Measurements from ENCODE around the gene ATP4B. TPM values are rescaled to one million over a fixed set of nuclear protein-coding genes. Genes with fewer than 3 reads are reported as not detected.

Gene ATP4B
- total and polyA plus RNA-seq, 5 donors from 2014 or later = not detected

- H3K27ac Mint-ChIP-seq = peak overlapping the region; percentile 28 to 78 (median 37)
- H3K4me1 Mint-ChIP-seq = peaks cover 0 to 4% (median 0%) of the 10 kb centered on the region in 4 donors
- Histone ChIP-seq H3K36me3 (ENCODE audit: control insufficient read depth, insufficient read depth, low read length) (no peaks in the 10 kb centered on the region), H3K9me3 (ENCODE audit: control insufficient read depth in 2 of 2, low read length in 2 of 2) (no peaks in the 10 kb centered on the region), H3K27ac (ENCODE audit: insufficient read depth, low read length, poor library complexity, severe bottlenecking) (no peak overlapping the region), H3K27me3 (ENCODE audit: control insufficient read depth, insufficient read depth, low read length) (no peaks in the 10 kb centered on the region), H3K4me3 (ENCODE audit: low read depth, low read length) (no peak overlapping the region), H3K4me1 (ENCODE audit: control insufficient read depth, insufficient read depth, low read length, poor library complexity, severe bottlenecking) (no peaks in the 10 kb centered on the region)
- peaks cover 0 to 2% (median 0%) of the 10 kb centered on the region in 7 donors for H3K9me3 Mint-ChIP-seq
- no peak for ATAC-seq (ENCODE audit: low read depth in 2 of 2)
- H3K27me3 Mint-ChIP-seq = no peaks in the 10 kb centered on the region
- no peak overlapping the region for H3K4me3 Mint-ChIP-seq
- H3K36me3 Mint-ChIP-seq = peaks cover 13% of the 10 kb centered on the region
- no peak for DNase-seq
Measured at GRCh38 chr13:113618455-113618854, 39.5 kb downstream of the ATP4B start.

GRCh38 chr13:113617961-113618360 lies 40.0 kb downstream of the ATP4B start:
- no peak overlapping the region for H3K4me3 ChIP-seq (ENCODE audit: low read depth, low read length)
- H3K27ac ChIP-seq (ENCODE audit: insufficient read depth, low read length, poor library complexity, severe bottlenecking) = no peak overlapping the region
- no peak overlapping the region for H3K4me3 Mint-ChIP-seq
- DNase-seq (no peak), ATAC-seq (ENCODE audit: low read depth in 2 of 2) (no peak)
- H3K9me3 ChIP-seq (ENCODE audit: control insufficient read depth in 2 of 2, low read length in 2 of 2) = no peaks in the 10 kb centered on the region
- no peaks in the 10 kb centered on the region for H3K36me3 ChIP-seq (ENCODE audit: control insufficient read depth, insufficient read depth, low read length)
- H3K36me3 Mint-ChIP-seq = peaks cover 11% of the 10 kb centered on the region
- no peaks in the 10 kb centered on the region for H3K4me1 ChIP-seq (ENCODE audit: control insufficient read depth, insufficient read depth, low read length, poor library complexity, severe bottlenecking)
- peaks cover 0 to 4% (median 0%) of the 10 kb centered on the region in 4 donors for H3K4me1 Mint-ChIP-seq
- H3K9me3 Mint-ChIP-seq = peaks cover 0 to 2% (median 0%) of the 10 kb centered on the region in 7 donors
- H3K27me3 ChIP-seq (ENCODE audit: control insufficient read depth, insufficient read depth, low read length) = no peaks in the 10 kb centered on the region
- H3K27ac Mint-ChIP-seq = peak overlapping the region in 2 of 3 donors; percentile 28 to 37
- H3K27me3 Mint-ChIP-seq = no peaks in the 10 kb centered on the region

GRCh38 chr13:113616991-113617749 lies 40.8 kb downstream of the ATP4B start:
- Mint-ChIP-seq H3K27ac (no peak overlapping the region), H3K4me3 (no peak overlapping the region), H3K27me3 (no peaks in the 10 kb centered on the region), H3K9me3 (peaks cover 0 to 2% (median 0%) of the 10 kb centered on the region in 7 donors), H3K36me3 (peaks cover 12% of the 10 kb centered on the region), H3K4me1 (peaks cover 0 to 4% (median 0%) of the 10 kb centered on the region in 4 donors)
- no peak overlapping the region for H3K27ac ChIP-seq (ENCODE audit: insufficient read depth, low read length, poor library complexity, severe bottlenecking)
- H3K36me3 ChIP-seq (ENCODE audit: control insufficient read depth, insufficient read depth, low read length) = no peaks in the 10 kb centered on the region
- H3K9me3 ChIP-seq (ENCODE audit: control insufficient read depth in 2 of 2, low read length in 2 of 2) = no peaks in the 10 kb centered on the region
- H3K4me1 ChIP-seq (ENCODE audit: control insufficient read depth, insufficient read depth, low read length, poor library complexity, severe bottlenecking) = no peaks in the 10 kb centered on the region
- DNase-seq = no peak
- H3K4me3 ChIP-seq (ENCODE audit: low read depth, low read length) = no peak overlapping the region
- ATAC-seq (ENCODE audit: low read depth in 2 of 2) = no peak
- H3K27me3 ChIP-seq (ENCODE audit: control insufficient read depth, insufficient read depth, low read length) = no peaks in the 10 kb centered on the region

GRCh38 chr13:113616281-113616906 lies 41.6 kb downstream of the ATP4B start:
- Mint-ChIP-seq H3K9me3 (no peaks in the 10 kb centered on the region), H3K36me3 (peaks cover 13% of the 10 kb centered on the region), H3K4me1 (peaks cover 0 to 4% (median 0%) of the 10 kb centered on the region in 4 donors), H3K4me3 (no peak overlapping the region), H3K27ac (peak overlapping the region in 1 of 3 donors; percentile 43), H3K27me3 (no peaks in the 10 kb centered on the region)
- no peaks in the 10 kb centered on the region for H3K4me1 ChIP-seq (ENCODE audit: control insufficient read depth, insufficient read depth, low read length, poor library complexity, severe bottlenecking)
- H3K4me3 ChIP-seq (ENCODE audit: low read depth, low read length) = no peak overlapping the region
- no peak for DNase-seq
- no peaks in the 10 kb centered on the region for H3K27me3 ChIP-seq (ENCODE audit: control insufficient read depth, insufficient read depth, low read length)
- ATAC-seq (ENCODE audit: low read depth in 2 of 2) = no peak
- no peak overlapping the region for H3K27ac ChIP-seq (ENCODE audit: insufficient read depth, low read length, poor library complexity, severe bottlenecking)
- H3K36me3 ChIP-seq (ENCODE audit: control insufficient read depth, insufficient read depth, low read length) = peaks cover 6% of the 10 kb centered on the region
- H3K9me3 ChIP-seq (ENCODE audit: control insufficient read depth in 2 of 2, low read length in 2 of 2) = no peaks in the 10 kb centered on the region

GRCh38 chr13:113613789-113614379 lies 44.1 kb downstream of the ATP4B start:
- Mint-ChIP-seq H3K4me3 (no peak overlapping the region), H3K4me1 (peaks cover 0 to 4% (median 1%) of the 10 kb centered on the region in 4 donors), H3K36me3 (peaks cover 25% of the 10 kb centered on the region), H3K27me3 (no peaks in the 10 kb centered on the region), H3K27ac (no peak overlapping the region), H3K9me3 (no peaks in the 10 kb centered on the region)
- Histone ChIP-seq H3K4me1 (ENCODE audit: control insufficient read depth, insufficient read depth, low read length, poor library complexity, severe bottlenecking) (no peaks in the 10 kb centered on the region), H3K27ac (ENCODE audit: insufficient read depth, low read length, poor library complexity, severe bottlenecking) (no peak overlapping the region), H3K4me3 (ENCODE audit: low read depth, low read length) (no peak overlapping the region), H3K9me3 (ENCODE audit: control insufficient read depth in 2 of 2, low read length in 2 of 2) (no peaks in the 10 kb centered on the region), H3K36me3 (ENCODE audit: control insufficient read depth, insufficient read depth, low read length) (peaks cover 13% of the 10 kb centered on the region), H3K27me3 (ENCODE audit: control insufficient read depth, insufficient read depth, low read length) (no peaks in the 10 kb centered on the region)
- DNase-seq = no peak
- ATAC-seq (ENCODE audit: low read depth in 2 of 2) = no peak

- Mint-ChIP-seq H3K9me3 (no peaks in the 10 kb centered on the region), H3K4me3 (no peak overlapping the region), H3K27ac (peak overlapping the region in 1 of 3 donors; percentile 8), H3K4me1 (peaks cover 0 to 2% (median 0%) of the 10 kb centered on the region in 4 donors), H3K36me3 (peaks cover 21% of the 10 kb centered on the region), H3K27me3 (no peaks in the 10 kb centered on the region)
- no peak for DNase-seq
- Histone ChIP-seq H3K27me3 (ENCODE audit: control insufficient read depth, insufficient read depth, low read length) (no peaks in the 10 kb centered on the region), H3K9me3 (ENCODE audit: control insufficient read depth in 2 of 2, low read length in 2 of 2) (no peaks in the 10 kb centered on the region), H3K4me3 (ENCODE audit: low read depth, low read length) (no peak overlapping the region), H3K27ac (ENCODE audit: insufficient read depth, low read length, poor library complexity, severe bottlenecking) (no peak overlapping the region), H3K4me1 (ENCODE audit: control insufficient read depth, insufficient read depth, low read length, poor library complexity, severe bottlenecking) (no peaks in the 10 kb centered on the region), H3K36me3 (ENCODE audit: control insufficient read depth, insufficient read depth, low read length) (peaks cover 13% of the 10 kb centered on the region)
- ATAC-seq (ENCODE audit: low read depth in 2 of 2) = no peak
Measured at GRCh38 chr13:113612607-113613006, 45.4 kb downstream of the ATP4B start.

GRCh38 chr13:113611996-113612395 lies 46.0 kb downstream of the ATP4B start:
- H3K9me3 Mint-ChIP-seq = no peaks in the 10 kb centered on the region

More at GRCh38 chr13:113611996-113612395, 46.0 kb downstream of the ATP4B start:
- Mint-ChIP-seq H3K27ac (peak overlapping the region in 1 of 3 donors; percentile 8), H3K36me3 (peaks cover 21% of the 10 kb centered on the region), H3K4me1 (peaks cover 0 to 2% (median 0%) of the 10 kb centered on the region in 4 donors), H3K27me3 (no peaks in the 10 kb centered on the region), H3K4me3 (no peak overlapping the region)
- Histone ChIP-seq H3K27me3 (ENCODE audit: control insufficient read depth, insufficient read depth, low read length) (no peaks in the 10 kb centered on the region), H3K4me3 (ENCODE audit: low read depth, low read length) (no peak overlapping the region), H3K36me3 (ENCODE audit: control insufficient read depth, insufficient read depth, low read length) (peaks cover 13% of the 10 kb centered on the region), H3K27ac (ENCODE audit: insufficient read depth, low read length, poor library complexity, severe bottlenecking) (no peak overlapping the region), H3K9me3 (ENCODE audit: control insufficient read depth in 2 of 2, low read length in 2 of 2) (no peaks in the 10 kb centered on the region), H3K4me1 (ENCODE audit: control insufficient read depth, insufficient read depth, low read length, poor library complexity, severe bottlenecking) (no peaks in the 10 kb centered on the region)
- DNase-seq (no peak), ATAC-seq (ENCODE audit: low read depth in 2 of 2) (no peak)

All from CD4-positive, CD25-positive, alpha-beta regulatory T cell (primary cell).